GM18498 (cell line): ENCODE results near the gene CYP4X1.
"Not testable (repeated sequence)": the region's sequence is repeated elsewhere in the genome, so short reads cannot be mapped to it uniquely, and the experiment has no call there.

ENCODE experiments used
- ATAC-seq: cut with Tn5 transposase; IDR thresholded peaks from one replicate; pipeline ENCODE4 v1.9.1; 2021; ENCODE audit warnings: mild to moderate bottlenecking, moderate library complexity; ENCODE audit not compliant: unreplicated experiment

Gene CYP4X1

DNA sequence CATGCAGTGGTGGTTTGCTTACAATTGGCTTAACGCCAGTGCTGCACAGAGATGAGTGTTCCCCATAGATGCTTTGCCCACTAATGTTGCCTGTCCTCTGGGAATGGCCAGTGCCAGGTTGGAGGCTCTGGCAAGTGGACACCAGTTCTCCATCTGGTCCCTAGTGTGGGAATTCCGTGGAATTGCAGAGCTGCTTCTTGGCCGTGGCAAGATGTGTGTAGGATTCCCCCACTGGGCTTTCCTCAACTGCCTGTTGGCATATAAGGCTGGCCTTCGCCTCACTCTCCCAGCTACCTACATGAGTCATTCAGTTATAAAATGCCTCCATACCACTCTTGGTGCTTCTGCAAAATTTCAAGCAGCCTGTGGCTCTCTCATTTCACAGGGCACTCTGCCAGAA, 45.6 kb downstream of the CYP4X1 start:
- ATAC-seq = not testable (repeated sequence)

DNA sequence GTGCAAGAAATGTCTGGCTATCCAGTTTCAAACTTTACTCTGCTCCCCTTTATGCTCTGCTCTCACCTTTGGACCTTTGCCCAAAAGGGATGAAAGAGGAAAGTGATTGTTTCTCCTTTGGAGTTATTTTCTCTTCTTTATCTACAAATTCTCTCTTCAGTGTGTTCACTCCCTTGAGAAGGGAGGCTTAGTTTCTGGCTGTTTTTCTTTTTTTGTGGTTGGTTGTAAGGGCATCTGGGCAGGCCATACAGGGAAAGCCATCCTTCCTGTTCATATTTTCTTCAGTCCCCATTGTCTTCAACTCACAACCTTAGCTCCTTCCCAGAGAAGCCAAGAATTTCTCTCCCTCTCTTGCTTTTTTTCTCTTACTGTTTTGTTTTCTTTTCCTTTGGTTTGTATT, 46.0 kb downstream of the CYP4X1 start:
- not testable (repeated sequence) for ATAC-seq

GRCh38 chr1:47089356-47089755, 65.9 kb downstream of the CYP4X1 start:
- not testable (repeated sequence) for ATAC-seq

- ATAC-seq = not testable (repeated sequence)
Observed at GRCh38 chr1:47091476-47091875, 68.0 kb downstream of the CYP4X1 start.
